Inflammatory macrophage treated with lipopolysaccharide for 4 hours (primary cell): ENCODE results near the gene DNAJA4.

Experiments
- DNase-seq: peaks from one replicate; pipeline ENCODE4 v3.0.0-alpha.2; 2020

DNAJA4 gene

GRCh38 chr15:78264304-78265136 is at the start of gene DNAJA4:
TSS of gene DNAJA4 (plus strand) at chr15:78264562. CDS start at chr15:78264764, 202 bp downstream.
- DNase-seq: peak; percentile 57

GRCh38 chr15:78216276-78217104 is 47.9 kb upstream of the DNAJA4 start:
- no peak for DNase-seq

- no peak for DNase-seq
Observed at GRCh38 chr15:78220713-78221112, 43.6 kb upstream of the DNAJA4 start.

- DNase-seq: no peak
Observed at GRCh38 chr15:78222745-78223395, 41.5 kb upstream of the DNAJA4 start.

GRCh38 chr15:78223396-78224022 is 40.9 kb upstream of the DNAJA4 start:
- DNase-seq: no peak

- no peak for DNase-seq
Observed at GRCh38 chr15:78224023-78224411, 40.3 kb upstream of the DNAJA4 start.

- DNase-seq: no peak
Observed at GRCh38 chr15:78225783-78226541, 38.4 kb upstream of the DNAJA4 start.

GRCh38 chr15:78228356-78228996 is 35.9 kb upstream of the DNAJA4 start:
- DNase-seq: no peak

GRCh38 chr15:78229431-78230406 is 34.6 kb upstream of the DNAJA4 start:
- no peak for DNase-seq

GRCh38 chr15:78232951-78233350 is 31.4 kb upstream of the DNAJA4 start:
- no peak for DNase-seq

- no peak for DNase-seq
Observed at GRCh38 chr15:78233496-78233895, 30.9 kb upstream of the DNAJA4 start.

GRCh38 chr15:78234515-78235040 is 29.8 kb upstream of the DNAJA4 start, which contains the start of gene ACSBG1:
TSS of gene ACSBG1 (minus strand) at chr15:78234565. CDS start at chr15:78234501, 64 bp downstream.
- DNase-seq: no peak

GRCh38 chr15:78236491-78236890 is 27.9 kb upstream of the DNAJA4 start:
- DNase-seq: no peak

- no peak for DNase-seq
Observed at GRCh38 chr15:78237146-78237545, 27.2 kb upstream of the DNAJA4 start.

- no peak for DNase-seq
Observed at GRCh38 chr15:78239811-78240210, 24.6 kb upstream of the DNAJA4 start.

- DNase-seq: peak; percentile 70
Observed at GRCh38 chr15:78241017-78241416, 23.3 kb upstream of the DNAJA4 start.

- peak; percentile 27 for DNase-seq
Observed at GRCh38 chr15:78242128-78242527, 22.2 kb upstream of the DNAJA4 start.

- no peak for DNase-seq
Observed at GRCh38 chr15:78243058-78243457, 21.3 kb upstream of the DNAJA4 start.

- DNase-seq: no peak
Observed at GRCh38 chr15:78243491-78243941, 20.8 kb upstream of the DNAJA4 start.

GRCh38 chr15:78244101-78244500 is 20.3 kb upstream of the DNAJA4 start:
- no peak for DNase-seq
